ENCODE results near the gene HBP1. TPM values are rescaled to one million over a fixed set of nuclear protein-coding genes. Genes with fewer than 3 reads are reported as not detected.
"Not testable (repeated sequence)": the region's sequence is repeated elsewhere in the genome, so short reads cannot be mapped to it uniquely, and the experiment has no call there.

Gene HBP1
- 15.2 and 16.6 TPM in 2 replicates for total RNA-seq

DNA sequence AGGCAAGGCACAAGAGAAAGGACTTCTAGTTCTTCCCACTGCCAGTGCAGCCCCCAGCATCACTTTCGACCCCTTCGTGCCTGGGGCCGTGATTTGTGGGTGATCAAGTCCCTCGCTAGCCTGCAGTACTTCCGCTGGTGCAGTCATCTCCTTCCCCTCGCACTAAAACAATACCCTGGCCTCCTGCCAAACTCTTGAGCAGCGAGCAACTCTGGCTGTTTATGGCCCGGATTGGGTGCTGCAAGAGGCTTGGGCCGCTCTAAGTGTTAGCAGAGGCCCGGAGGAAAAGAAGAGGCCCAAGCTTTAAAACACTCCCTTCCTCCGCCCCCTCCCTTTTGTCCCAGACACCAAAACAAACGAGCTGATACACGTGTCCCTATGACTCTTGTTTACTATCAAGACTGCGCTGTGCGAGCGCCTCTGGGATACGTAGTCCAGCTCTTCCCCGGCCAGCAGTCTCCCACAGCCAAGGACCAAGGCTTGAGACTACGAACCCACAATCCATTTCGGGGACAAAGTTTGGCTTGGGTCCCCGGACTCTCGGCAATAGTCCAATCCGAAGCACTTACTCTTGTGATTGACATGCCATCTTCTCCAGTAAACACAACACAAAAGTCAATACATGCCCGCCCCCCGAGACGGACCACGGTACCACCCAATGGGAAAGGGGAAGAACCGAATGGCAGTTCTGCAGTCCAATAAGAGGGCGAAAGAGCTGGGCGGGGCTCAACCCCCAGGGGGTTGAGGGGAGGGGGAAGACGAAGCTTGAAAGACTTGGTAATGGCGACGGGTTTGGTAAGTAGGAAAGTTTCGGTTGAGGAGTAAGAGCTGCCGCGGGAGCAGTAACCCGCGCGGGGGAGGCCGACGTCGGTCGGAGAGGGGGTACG, at the start of gene HBP1:
Gene HBP1, plus strand, starts transcription at position 771 of the 887 bp plus-strand sequence. CDS start 10,891 bp downstream, outside the sequence.
- Mint-ChIP-seq H3K4me1 (ENCODE audit: low read depth) (peaks cover 26% of the 10 kb centered on the region), H3K4me3 (peak within 1 kb of the TSS; percentile 88), H3K36me3 (ENCODE audit: low read depth) (peaks cover 2% of the 10 kb centered on the region), H3K9me3 (no peaks in the 10 kb centered on the region), H3K27me3 (ENCODE audit: insufficient read depth) (peaks cover 10% of the 10 kb centered on the region), H3K27ac (peak within 1 kb of the TSS; percentile 97)
- intact Hi-C loops (cut with micrococcal nuclease) = loop anchor here (1.0 to 5.0 kb wide), 20 partner anchors 12 to 1636 kb away; partner anchors contain the start of genes BCAP29, CCDC71L, DLD and PIK3CG
- peak; percentile 97 for DNase-seq (ENCODE audit: low spot score)

- DNase-seq (ENCODE audit: low spot score) = no peak
- H3K9me3 Mint-ChIP-seq = no peaks in the 10 kb centered on the region
- H3K4me1 Mint-ChIP-seq (ENCODE audit: low read depth) = no peaks in the 10 kb centered on the region
- no peak overlapping the region for H3K27ac Mint-ChIP-seq
- no peak overlapping the region for H3K4me3 Mint-ChIP-seq
- intact Hi-C loops (cut with micrococcal nuclease) = no loop called here
- H3K27me3 Mint-ChIP-seq (ENCODE audit: insufficient read depth) = no peaks in the 10 kb centered on the region
- no peaks in the 10 kb centered on the region for H3K36me3 Mint-ChIP-seq (ENCODE audit: low read depth)
These were observed 49.3 kb upstream of the HBP1 start for GRCh38 chr7:107119376-107120105.

DNA sequence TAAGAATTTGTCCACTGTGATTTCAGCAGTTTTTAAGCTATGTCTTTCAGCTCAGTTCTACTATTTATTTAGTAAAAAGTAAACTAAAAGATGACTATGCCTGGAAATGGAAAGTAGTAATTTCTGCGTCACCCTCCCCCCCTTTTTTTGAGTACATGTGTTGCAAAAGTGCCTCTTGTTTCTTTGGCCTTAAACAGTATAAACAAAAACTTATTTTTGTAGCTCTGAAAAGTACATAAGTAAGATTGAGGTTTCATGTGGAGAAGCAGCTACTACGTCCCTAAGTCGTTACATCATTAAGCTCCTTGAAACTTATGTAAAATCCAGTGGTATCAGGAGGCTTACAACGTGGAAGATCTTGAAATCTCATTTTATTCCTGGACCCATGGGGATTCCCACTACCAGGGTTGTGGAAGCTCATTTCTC, 46.3 kb upstream of the HBP1 start:
- intact Hi-C loops (cut with micrococcal nuclease) = no loop called here
- no peak for DNase-seq (ENCODE audit: low spot score)
- Mint-ChIP-seq H3K27me3 (ENCODE audit: insufficient read depth) (no peaks in the 10 kb centered on the region), H3K27ac (no peak overlapping the region), H3K9me3 (no peaks in the 10 kb centered on the region), H3K36me3 (ENCODE audit: low read depth) (no peaks in the 10 kb centered on the region), H3K4me1 (ENCODE audit: low read depth) (peaks cover 22% of the 10 kb centered on the region), H3K4me3 (no peak overlapping the region)

DNA sequence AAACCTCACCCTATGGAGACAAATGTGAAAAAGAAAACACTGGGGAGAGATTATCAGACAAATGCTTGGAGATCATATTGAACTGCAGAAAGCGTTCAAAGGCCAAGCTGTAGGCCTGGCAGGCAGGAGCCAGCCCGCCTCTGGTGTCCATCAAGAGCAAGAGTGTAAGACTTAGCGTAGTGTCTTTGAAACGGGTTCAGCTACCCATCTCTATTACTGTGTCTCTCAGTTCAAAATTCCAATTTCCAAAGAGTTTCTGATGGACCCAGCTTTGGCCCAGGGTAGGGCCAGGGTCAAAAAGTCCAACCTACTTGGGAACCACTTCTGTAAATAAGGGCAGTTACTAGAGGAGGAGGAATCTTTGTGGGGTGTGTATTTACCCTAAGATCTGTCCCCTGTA, 45.4 kb upstream of the HBP1 start:
- Mint-ChIP-seq H3K27ac (no peak overlapping the region), H3K4me3 (no peak overlapping the region), H3K9me3 (no peaks in the 10 kb centered on the region), H3K4me1 (ENCODE audit: low read depth) (peaks cover 22% of the 10 kb centered on the region), H3K36me3 (ENCODE audit: low read depth) (no peaks in the 10 kb centered on the region), H3K27me3 (ENCODE audit: insufficient read depth) (no peaks in the 10 kb centered on the region)
- intact Hi-C loops (cut with micrococcal nuclease) = no loop called here
- DNase-seq (ENCODE audit: low spot score) = no peak

GRCh38 chr7:107125475-107125874, 43.3 kb upstream of the HBP1 start:
- peak overlapping the region; percentile 78 for H3K4me3 Mint-ChIP-seq
- H3K9me3 Mint-ChIP-seq = no peaks in the 10 kb centered on the region
- H3K27me3 Mint-ChIP-seq (ENCODE audit: insufficient read depth) = no peaks in the 10 kb centered on the region
- no peak for DNase-seq (ENCODE audit: low spot score)
- intact Hi-C loops (cut with micrococcal nuclease) = no loop called here
- H3K27ac Mint-ChIP-seq = peak overlapping the region; percentile 82
- peaks cover 22% of the 10 kb centered on the region for H3K4me1 Mint-ChIP-seq (ENCODE audit: low read depth)
- H3K36me3 Mint-ChIP-seq (ENCODE audit: low read depth) = no peaks in the 10 kb centered on the region

GRCh38 chr7:107128217-107128616, 40.6 kb upstream of the HBP1 start:
- no peak for DNase-seq (ENCODE audit: low spot score)
- H3K27ac Mint-ChIP-seq = no peak overlapping the region
- H3K9me3 Mint-ChIP-seq = no peaks in the 10 kb centered on the region
- H3K27me3 Mint-ChIP-seq (ENCODE audit: insufficient read depth) = no peaks in the 10 kb centered on the region
- intact Hi-C loops (cut with micrococcal nuclease) = no loop called here
- peaks cover 22% of the 10 kb centered on the region for H3K4me1 Mint-ChIP-seq (ENCODE audit: low read depth)
- no peaks in the 10 kb centered on the region for H3K36me3 Mint-ChIP-seq (ENCODE audit: low read depth)
- no peak overlapping the region for H3K4me3 Mint-ChIP-seq

DNA sequence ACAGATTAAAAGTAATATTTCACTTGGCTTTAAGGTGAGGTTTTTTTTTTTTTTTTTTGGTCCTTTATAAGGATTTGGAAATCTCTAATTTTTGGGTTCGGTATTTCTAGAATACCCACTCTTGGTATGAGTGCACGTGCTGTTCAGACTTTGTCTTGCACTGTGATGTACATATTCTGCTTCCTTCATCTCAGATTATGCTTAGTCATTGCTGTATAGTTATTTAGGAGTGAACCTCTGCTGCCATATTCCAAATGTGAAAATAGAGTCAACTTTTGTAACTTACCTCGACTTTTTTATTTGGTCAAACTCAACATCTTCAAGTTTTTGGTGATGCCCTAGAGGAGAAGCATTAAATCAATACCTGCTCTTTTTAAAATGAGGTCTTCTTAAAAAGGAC, 40.1 kb upstream of the HBP1 start:
- no peak for DNase-seq (ENCODE audit: low spot score)
- Mint-ChIP-seq H3K27ac (no peak overlapping the region), H3K9me3 (no peaks in the 10 kb centered on the region), H3K4me1 (ENCODE audit: low read depth) (peaks cover 22% of the 10 kb centered on the region), H3K4me3 (no peak overlapping the region), H3K27me3 (ENCODE audit: insufficient read depth) (no peaks in the 10 kb centered on the region), H3K36me3 (ENCODE audit: low read depth) (no peaks in the 10 kb centered on the region)
- intact Hi-C loops (cut with micrococcal nuclease) = no loop called here

- DNase-seq (ENCODE audit: low spot score) = no peak
- peaks cover 14% of the 10 kb centered on the region for H3K4me1 Mint-ChIP-seq (ENCODE audit: low read depth)
These were observed 38.1 kb upstream of the HBP1 start for GRCh38 chr7:107130487-107131220.

DNA sequence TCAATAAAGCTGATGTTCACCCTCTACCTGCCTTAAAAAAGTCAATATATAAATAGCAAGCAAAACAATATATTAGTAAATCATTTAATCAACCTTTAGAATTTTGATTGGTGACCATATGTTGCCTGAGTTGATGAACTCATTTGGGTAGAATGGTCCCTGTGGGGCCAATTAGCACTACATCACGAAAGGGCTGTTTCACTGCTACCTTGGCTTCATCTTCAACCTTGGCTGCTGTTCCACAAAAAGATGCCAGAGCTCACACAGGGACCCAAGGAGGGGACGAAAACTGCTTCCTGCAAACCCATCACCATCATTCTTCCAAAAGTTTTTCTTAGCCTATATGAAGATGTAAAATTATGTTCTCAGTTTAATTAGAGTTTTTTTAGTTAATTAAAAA, 35.4 kb upstream of the HBP1 start:
- Mint-ChIP-seq H3K9me3 (no peaks in the 10 kb centered on the region), H3K36me3 (ENCODE audit: low read depth) (no peaks in the 10 kb centered on the region), H3K4me1 (ENCODE audit: low read depth) (no peaks in the 10 kb centered on the region), H3K4me3 (no peak overlapping the region), H3K27me3 (ENCODE audit: insufficient read depth) (peaks cover 25% of the 10 kb centered on the region), H3K27ac (no peak overlapping the region)
- no peak for DNase-seq (ENCODE audit: low spot score)
- intact Hi-C loops (cut with micrococcal nuclease) = no loop called here

More at GRCh38 chr7:107130487-107131220, 38.1 kb upstream of the HBP1 start:
- no peaks in the 10 kb centered on the region for H3K36me3 Mint-ChIP-seq (ENCODE audit: low read depth)
- H3K4me3 Mint-ChIP-seq = no peak overlapping the region
- H3K9me3 Mint-ChIP-seq = no peaks in the 10 kb centered on the region
- intact Hi-C loops (cut with micrococcal nuclease) = no loop called here
- H3K27me3 Mint-ChIP-seq (ENCODE audit: insufficient read depth) = peaks cover 10% of the 10 kb centered on the region
- no peak overlapping the region for H3K27ac Mint-ChIP-seq

DNA sequence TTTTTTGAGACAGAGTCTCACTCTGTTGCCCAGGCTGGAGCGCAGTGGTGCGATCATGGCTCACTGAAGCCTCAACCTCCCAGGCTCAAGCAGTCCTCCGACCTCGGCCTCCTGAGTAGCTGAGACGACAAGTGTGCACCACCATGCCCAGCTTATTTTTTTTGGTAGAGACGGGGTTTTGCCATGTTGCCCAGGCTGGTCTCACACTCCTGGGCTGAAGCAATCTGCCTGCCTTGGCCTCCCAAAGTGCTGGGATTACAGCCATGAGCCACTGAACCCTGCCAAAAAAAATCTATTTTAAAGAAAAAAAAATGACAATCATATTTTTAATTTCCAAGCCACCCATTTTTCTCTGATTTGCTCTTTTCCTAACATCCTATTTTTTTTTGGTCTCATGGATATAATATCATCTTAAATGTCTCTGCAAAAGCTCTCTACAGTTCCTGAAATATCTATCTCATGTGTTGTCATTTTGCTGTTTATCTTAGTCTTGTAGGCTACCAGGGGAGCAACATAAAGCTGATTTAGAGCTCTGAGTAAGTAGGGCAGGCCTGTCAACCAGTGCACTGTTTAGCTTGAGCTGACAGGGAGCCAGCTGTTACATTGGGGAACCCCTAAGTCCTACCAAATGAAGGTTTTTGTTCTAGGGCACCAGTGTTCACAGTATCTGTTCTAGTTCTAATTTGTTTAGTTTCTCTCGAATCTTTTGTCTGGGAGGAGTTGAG, 29.9 kb upstream of the HBP1 start:
- Mint-ChIP-seq H3K4me1 (ENCODE audit: low read depth) (no peaks in the 10 kb centered on the region), H3K4me3 (no peak overlapping the region), H3K9me3 (no peaks in the 10 kb centered on the region), H3K27me3 (ENCODE audit: insufficient read depth) (peaks cover 33% of the 10 kb centered on the region), H3K36me3 (ENCODE audit: low read depth) (no peaks in the 10 kb centered on the region), H3K27ac (no peak overlapping the region)
- DNase-seq (ENCODE audit: low spot score) = no peak
- intact Hi-C loops (cut with micrococcal nuclease) = no loop called here

GRCh38 chr7:107143875-107144274, 24.9 kb upstream of the HBP1 start:
- H3K9me3 Mint-ChIP-seq; H3K4me1 Mint-ChIP-seq (ENCODE audit: low read depth); H3K4me3 Mint-ChIP-seq; intact Hi-C loops (cut with micrococcal nuclease); H3K36me3 Mint-ChIP-seq (ENCODE audit: low read depth); DNase-seq (ENCODE audit: low spot score); H3K27ac Mint-ChIP-seq: not testable (repeated sequence)
- H3K27me3 Mint-ChIP-seq (ENCODE audit: insufficient read depth) = peaks cover 12% of the 10 kb centered on the region

Measured in activated T-helper 1 cell treated with anti-CD3 and anti-CD28 coated beads, Interleukin-12 subunit alpha, Interleukin-12 subunit beta, Interleukin-2, Interleukin-4 antibody, amounts not matched to agents 30 ng/mL and 10 ng/mL and 1 ng/mL, durations not matched to agents 14 hours and 24 hours and 36 hours (primary cell).